Nucleus accumbens (tissue), 56 donors: ENCODE results near the gene CAD.
"Not testable (repeated sequence)": the region's sequence is repeated elsewhere in the genome, so short reads cannot be mapped to it uniquely, and the experiment has no call there.

Source experiments
- DNase-seq, 56 donors: peaks; one replicate each; lab custom pipeline; 2025; lab: John Stamatoyannopoulos, UW

Gene CAD

DNA sequence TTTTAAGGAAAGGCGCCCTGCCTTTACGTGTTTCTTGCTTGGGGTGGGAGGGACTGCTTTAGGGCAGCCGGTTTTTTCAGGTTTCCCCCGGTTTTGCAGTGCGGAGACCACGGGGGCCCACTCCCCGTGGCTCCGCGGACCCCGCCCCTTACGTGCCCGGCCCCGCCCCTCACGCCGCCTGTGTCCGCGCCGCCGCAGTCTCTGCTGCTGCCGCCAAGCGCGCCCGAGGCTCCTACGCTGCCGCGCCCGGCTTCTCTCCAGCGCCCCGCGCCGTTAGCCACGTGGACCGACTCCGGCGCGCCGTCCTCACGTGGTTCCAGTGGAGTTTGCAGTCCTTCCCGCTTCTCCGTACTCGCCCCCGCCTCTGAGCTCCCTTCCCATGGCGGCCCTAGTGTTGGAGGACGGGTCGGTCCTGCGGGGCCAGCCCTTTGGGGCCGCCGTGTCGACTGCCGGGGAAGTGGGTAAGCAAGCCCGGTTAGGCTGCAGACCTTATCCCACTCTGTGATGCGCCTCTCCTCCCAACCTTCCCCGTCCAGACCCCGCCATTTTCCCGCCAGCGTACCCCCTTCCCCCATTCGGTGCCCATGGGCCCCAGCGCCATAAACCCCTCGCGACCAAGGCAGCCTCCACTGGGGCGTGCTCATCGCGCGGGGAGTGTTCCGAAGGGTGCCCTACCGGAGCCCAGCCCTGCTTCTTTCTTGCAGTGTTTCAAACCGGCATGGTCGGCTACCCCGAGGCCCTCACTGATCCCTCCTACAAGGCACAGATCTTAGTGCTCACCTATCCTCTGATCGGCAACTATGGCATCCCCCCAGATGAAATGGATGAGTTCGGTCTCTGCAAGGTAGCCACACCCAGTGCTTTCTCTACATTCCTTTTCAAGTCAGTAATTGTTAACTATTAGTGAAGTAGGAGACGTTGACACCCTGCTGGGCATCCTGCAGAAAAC, at the start of gene CAD:
TSS of gene CAD (plus strand) at position 197 of the 949 bp plus-strand sequence. CDS start at position 380, 183 bp downstream.
- peak in 55 of 56 donors; percentile 20 to 93 (median 75) for DNase-seq

DNA sequence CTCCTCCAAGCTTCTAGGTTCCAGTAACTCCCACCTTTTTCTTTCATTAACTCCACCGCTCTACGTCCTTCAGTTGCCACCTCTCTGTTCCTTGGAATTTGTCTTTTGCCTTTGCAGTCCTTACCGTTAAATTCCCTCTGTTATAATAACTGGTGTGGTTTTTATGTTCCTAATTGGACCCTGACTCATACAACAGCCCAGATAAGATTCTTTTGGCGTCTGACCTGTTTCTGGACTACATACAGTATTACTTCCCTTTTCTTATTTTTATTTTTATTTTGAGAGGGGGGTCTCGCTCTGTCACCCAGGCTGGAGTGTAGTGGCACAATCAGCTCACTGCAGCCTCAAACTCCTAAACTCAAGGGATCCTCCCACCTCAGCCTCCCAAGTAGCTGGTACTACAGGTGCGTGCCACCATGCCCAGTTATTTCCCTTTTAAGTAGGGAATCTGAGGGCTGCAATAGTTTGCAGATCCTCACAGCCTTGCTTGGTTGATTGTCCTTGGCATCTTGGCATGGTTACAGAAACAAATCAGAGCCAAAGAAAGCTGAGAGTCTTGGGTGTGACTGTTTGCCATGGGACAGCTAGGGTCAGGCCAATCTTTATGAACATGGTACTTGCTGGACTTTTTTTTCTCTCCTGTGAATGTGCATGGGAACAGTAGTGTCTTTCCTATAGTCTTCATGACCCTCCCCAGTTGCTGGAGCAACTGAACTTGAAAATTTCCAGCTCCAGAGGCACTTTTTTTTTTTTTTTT, 46.4 kb upstream of the CAD start:
- no peak for DNase-seq

DNA sequence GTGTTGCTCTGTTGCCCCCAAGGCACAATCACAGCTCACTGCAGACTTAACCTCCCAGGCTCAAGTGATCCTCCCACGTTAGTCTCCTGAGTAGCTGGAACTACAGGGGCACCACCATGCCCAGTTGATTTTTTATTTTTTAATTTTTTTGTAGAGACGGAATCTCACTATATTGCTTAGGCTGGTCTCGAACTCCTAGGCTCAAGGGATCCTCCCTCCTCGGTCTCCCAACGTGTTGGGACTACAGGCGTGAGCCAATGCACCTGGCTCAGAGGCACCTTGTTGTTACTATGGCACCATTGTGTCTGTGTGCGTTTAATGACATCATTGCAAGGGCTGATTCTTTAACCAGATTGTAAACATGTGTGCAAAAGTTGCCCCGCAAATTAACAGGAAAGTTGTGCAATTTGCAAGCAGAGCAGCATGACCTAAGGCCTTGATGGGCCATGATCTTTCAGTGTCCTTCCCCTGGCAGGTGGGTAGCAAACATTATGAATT, 45.8 kb upstream of the CAD start:
- no peak for DNase-seq

DNA sequence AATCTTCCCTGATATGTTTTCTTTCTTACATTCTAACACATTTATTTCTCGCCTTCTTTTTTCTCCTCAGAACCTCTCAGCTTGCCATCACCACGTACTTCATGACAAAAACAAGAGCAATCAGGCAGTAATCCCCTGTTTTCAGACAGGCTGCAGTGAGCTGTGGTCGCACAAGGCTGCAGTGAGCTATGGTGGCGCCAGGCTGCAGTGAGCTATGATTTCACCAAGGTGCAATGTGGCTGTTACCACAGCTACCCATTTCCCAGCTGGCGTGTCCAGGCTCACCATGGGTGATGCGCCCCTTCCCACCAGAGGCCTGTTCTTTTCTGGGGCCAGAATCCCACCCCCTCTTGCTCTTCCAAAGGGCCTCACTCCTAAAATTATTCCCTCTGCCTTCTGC, 42.5 kb upstream of the CAD start:
- DNase-seq, result no peak

DNA sequence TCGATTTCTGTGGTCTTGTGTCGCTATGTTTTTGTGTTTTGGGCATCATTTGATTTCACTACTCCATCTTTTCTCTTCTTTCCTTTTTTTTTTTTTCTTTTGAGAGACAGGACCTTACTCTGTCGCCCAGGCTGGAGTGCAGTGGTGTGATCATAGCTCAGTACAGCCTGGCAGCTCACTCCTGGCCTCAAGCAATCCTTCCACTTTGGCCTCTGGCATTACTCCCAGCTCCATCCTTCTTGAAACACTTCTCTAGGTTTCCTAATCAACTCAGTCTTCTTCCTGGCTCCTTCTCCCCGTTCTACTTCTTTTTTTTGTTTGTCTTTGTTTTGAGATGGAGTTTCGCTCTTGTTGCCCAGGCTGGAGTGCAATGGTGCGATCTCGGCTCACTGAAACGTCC, 41.8 kb upstream of the CAD start:
- DNase-seq, result no peak

DNA sequence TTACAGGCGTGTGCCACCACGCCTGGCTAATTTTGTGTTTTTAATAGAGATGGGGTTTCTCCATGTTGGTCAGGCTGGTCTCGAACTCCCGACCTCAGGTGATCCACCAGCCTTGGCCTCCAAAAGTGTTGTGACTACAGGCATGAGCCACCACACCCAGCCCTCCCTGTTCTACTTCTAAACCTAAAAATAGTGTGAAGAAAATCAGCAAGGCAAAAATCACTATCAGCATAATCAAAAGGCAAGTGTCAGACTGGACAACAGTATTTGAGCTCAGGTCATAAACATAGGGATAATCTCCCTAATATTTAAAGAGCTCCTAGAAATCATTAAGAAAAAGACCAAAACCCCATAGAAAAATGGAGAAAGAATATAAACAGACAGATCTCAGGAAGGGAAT, 41.4 kb upstream of the CAD start:
- DNase-seq, result not testable (repeated sequence)

DNA sequence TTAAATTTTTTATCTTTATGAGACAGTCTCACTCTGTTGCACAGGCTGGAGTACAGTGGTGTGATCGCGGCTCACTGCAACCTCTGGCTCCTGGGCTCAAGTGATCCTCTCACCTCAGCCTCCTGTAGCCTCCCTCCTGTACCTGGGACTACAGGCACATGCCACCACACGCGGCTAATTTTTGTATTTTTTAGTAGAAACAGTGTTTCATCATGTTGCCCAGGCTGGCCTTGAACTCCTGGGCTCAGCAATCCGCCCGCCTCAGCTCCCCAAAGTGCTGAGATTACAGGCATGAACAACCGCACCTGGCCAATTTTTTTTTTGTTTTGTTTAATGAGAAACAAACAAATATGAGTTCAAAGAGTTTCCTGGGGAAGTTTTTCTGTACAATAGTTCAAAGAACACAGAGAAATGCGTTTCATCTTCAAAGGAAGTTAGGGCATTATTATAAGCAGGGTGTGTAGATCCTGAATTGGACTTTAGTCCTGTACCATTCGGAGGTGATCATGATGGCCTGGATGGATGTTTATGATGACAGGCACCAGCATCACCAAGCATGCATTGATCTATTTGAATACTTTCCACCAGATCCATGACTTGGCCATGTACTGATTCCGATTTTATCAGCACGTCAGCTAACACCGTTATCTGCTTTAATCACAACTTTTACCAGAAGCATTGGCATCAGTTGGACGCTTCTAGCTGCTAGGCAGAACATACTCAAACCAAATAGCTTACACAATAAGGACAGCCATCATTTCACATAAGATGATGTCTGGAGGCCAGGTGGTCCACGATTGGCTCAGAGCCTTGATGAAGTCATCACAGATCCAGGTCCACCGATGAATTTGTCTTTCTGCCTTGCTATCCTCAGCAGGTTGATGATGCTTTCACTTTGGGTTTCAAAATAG, 39.5 kb upstream of the CAD start:
- no peak for DNase-seq

DNA sequence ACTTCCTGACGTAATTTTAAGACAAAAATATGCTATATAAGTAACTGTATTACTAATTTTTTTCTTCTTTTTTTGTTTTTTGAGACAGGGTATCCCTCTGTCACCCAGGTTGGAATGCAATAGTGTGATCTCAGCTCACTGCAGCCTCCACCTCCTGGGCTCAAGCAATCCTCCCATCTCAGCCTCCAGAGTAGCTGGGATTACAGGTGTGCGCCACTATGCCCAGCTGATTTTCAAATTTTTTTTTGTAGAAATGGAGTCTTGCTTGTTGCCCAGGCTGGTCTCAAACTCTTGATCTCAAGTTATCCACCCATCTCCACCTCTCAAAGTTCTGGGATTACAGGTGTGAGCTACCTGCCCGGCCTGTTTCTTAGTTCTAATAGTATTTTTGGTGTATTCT, 38.7 kb upstream of the CAD start:
- DNase-seq, result no peak

DNA sequence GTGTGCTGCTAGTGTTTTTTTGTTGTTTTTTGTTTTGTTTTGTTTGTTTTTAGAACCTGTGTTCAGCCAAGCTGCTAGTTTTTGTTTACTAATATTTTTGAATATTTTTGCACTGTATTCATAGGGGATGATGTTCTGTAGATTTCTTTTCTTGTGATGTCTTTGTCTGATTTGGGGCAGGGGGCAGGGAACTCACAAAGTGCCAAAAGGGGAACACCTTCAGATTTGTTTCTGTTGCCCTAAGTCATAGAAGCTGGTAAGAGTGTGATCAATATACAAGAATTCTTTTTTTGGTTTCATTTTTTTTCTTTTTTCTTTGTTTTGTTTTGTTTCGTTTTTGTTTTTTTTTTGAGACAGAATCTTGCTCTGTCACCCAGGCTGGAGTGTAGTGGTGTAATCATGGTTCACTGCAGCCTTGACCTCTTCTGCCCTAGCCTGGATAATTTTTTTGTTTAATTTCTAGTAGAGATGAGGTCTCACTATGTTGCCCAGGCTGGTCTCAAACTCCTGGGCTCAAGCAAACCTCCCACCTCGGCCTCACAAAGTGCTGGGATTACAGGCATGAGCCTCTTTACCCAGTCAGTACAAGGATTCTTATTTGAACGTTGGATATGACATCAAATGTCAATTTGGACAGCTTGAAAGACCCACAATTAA, 37.7 kb upstream of the CAD start:
- DNase-seq, result no peak

DNA sequence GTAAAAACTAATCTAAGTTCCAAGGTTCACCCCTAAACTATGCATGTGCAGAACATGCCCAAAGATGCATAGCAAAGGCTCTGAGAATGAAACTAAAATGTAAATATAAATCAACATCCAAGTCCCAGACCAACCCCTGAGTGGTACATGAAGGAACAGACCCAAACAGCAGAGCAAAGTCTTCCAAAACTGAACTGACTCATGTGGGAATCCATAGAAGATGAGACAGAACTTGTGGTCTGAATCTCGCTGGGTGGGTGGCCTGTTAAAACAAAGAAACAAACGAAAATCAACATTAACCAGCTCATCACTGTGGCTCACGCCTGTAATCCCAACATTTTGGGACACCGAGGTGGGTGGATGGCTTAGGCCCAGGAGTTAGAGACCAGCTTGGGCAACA, 34.8 kb upstream of the CAD start:
- no peak for DNase-seq

DNA sequence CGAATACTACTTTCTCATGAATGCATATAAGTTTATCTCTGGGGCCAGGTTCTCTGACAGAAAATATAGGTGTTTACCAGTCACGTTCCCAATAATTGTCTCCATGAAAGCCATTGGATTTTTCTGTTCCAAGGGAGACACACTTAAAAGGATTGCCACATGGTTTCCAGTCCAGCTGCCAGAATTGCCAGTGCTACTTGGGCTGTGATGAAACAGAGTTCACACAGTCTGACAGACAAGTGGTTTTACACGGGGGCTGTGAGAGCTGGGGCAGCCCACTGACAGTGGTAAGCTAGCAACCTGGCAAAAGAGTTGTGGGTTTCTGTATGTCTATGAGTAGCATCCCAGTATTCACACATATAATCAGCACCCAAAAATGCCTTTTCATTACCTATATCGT, 33.1 kb upstream of the CAD start:
- no peak for DNase-seq

DNA sequence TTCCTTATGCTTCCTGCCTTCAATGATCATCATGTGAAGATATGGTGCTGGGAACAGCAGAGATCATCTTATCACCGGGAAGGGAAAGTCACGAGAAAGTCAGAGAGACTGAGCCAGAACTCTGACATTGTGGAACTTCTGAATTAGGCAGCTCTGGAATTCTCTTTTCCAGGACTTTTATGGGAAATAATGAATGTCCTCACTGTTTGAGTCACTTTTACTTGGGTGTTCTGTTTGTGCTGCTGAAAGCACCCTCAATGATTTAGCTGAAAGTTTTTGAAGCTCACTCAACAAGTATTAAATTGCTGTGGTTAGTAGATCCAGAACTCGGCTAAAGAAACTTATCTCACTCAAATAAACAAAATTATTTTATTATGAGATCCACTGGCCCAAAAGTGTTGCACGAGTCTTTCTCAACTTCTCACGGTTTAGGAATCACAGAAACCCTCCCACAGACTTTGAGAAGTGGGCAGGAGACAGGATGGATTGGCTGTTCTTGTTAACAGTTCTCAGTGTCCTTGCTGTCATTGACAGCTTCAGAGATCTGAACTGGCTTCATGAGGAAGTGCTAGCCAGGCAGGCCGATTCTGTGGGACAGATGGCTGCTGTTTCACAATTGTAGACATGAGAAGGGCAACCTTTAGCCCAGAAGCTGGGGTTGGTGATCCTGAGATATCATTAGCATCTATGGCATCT, 31.7 kb upstream of the CAD start:
- peak in 1 of 56 donors; percentile 6 for DNase-seq

DNA sequence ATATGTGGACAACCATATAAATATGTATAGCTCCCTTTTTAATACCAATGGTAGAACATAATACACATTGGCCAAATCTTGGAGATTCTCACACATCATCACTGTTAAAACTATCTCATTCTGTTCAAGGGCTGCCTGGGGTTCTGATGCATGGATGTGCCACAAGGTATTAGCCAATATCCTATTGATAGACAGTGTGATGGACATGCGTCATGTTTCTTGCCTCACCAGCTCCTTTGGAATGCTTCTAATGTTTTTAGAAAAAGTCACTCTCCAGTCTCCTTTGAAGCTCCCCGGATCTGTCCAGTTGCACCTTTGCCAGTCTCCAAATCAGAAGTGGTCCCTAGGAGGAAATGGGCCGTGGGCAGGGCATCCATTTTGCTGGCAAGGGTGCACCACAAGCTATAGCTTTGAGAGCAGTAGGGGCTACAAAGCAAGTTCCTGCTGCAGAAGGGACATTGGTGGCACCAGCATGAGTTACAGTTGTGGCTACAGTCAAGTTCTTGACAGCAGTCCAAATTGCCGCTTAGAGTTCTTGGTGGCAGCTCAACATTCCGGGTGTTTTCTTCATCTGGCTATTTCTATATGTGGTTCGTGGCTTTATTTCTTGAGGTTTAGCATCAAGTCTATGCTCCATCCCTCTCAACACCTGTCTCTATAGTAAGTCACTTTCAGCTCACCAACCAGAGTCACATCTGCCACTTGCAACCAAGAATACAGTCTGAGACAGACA, 30.4 kb upstream of the CAD start:
- DNase-seq, result no peak

DNA sequence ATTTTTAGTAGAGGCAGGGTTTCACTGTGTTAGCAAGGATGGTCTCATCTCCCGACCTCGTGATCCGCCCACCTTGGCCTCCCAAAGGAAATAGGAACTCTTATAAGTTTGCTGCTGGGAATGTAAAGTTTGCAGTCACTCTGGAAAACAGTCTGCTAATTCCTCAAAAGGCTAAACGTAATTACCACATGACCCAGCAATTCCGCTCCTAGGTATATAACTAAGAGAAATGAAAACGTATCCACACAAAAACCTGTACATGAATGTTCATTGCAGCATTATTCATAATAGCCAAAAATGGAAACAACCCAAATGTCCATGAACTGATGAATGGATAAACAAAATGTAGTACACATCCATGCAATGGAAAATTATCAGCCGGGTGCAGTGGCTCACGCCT, 27.2 kb upstream of the CAD start:
- no peak for DNase-seq

DNA sequence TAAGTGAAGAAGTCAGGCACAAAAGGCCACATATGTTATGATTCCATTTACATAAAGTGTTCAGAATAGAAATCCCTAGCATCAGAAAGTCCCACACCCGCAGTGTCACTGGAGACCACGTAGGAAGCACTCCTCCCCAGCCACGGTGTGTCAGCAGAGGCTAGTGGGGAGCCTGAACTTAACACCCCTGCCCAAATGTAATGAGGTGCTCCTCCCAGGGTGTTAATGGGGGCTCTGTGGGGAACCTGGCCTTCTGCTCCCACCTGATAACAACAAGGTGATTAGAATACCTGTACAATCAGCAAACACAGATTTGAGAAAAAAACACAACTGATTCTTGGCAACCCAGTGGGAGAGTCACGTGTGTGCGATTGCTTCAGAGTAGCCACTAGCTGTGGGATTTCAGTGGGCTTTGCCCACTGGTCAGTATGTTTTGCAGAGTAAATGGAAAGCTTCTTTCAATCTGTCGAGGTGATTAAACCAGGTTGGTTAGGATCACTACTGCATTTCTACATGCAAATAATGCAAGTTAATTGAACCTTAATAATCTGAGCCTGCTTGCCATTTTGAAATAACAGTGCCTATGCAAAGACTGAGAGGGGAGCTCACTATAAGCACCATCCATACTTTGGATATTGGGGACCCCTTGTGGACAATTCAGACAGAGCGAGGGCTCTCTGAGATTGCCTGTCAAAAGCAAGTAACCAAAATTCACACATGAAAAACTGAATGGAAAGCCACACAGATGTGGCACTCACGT, 25.9 kb upstream of the CAD start:
- DNase-seq, result peak in 17 of 56 donors; percentile 1 to 58 (median 7)

DNA sequence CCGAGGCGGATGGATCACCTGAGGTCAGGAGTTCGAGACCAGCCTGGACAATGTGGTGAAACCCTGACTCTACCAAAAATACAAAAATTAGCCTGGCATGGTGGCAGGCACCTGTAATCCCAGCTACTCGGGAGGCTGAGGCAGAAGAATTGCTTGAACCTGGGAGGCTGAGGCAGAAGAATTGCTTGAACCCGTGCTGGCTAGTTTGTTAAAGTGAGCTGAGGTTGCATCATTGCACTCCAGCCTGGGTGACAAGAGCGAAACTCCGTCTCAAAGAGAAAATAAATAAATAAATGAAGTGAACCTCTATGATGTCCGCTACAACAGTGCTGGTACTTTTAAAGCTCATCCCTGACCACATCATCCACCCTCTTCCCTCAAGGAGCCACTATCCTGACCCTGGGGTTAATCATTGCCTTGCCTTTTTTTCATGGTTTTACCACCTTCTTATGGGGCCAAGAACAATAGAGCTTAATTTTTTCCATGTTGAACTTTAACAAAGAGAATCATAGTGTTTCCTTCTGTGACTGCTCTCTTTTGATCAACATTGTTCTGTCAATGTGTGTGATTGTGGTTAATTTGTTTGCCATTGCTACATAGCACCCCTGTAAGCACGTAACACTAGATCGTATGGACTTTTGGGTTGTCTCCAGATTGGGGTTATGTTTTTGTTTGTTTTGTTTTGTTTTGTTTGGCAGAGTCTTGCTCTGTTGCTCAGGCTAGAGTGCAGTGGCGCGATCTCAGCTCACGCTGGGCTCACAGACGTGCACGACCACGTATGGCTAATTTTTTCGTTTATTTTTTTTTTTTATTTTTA, 22.4 kb upstream of the CAD start:
- DNase-seq, result no peak

DNA sequence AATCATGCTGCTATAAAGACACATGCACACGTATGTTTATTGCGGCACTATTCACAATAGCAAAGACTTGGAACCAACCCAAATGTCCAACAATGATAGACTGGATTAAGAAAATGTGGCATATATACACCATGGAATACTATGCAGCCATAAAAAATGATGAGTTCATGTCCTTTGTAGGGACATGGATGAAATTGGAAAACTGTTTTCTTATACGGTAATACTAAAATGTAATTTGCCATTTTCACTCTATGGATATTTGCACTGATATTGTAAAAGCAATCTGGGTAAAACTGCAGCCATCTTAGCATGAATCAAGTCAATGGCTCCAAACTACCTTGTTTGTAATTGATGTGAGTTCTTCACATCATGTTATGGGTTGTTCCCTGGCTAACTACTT, 21.4 kb upstream of the CAD start:
- DNase-seq, result not testable (repeated sequence)
